NCI-H82 treated with DMSO at 0.1 percent for 48 hours (cell line): Measurements from ENCODE around the gene DRC1.

Source experiments
- DNase-seq: peaks from one replicate; lab custom pipeline; 2025; ENCODE audit not compliant: unreplicated experiment; lab: John Stamatoyannopoulos, UW

DRC1 gene

GRCh38 chr2:26489213-26489850 is 87.6 kb downstream of the DRC1 start:
- no peak for DNase-seq

- DNase-seq = no peak
These were observed 89.9 kb downstream of the DRC1 start for GRCh38 chr2:26491563-26492167.

DNA sequence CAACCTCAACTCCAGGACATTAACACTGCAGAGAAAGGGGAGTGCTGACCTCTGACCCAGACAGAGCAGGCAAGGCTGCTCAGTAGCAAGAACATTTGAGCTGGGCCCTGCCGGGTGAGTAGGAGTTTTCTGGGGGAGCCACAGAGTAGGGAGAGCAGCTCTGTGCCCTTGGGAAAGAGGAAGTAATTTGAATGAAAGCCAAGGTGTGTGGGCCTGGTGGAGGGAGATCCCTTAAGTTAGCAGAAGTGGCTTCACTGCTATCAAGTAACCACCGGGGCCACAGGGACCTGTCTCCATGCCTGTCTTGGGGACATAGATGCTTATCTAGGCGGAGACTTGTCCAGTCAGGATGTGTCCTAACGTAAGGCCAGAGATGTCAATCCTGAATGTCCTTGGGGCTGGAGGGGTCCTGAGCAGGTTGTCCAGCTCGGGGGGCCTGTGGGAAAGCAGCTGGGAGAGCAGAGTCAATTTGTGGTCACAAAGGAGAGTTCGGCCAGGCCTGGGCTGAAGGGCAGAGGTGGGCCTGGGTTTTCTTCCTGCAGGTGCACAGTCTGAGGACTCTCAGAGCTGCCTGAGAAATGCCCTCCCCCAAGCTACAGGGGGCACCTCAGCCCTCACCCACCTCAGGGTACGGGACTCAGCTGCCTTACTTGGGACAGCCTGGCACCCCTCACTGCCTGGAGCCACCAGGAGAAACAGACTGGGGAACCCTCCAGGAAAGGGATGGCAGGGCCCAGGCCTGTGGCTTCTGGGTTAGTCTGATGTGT is 91.2 kb downstream of the DRC1 start:
- no peak for DNase-seq

- DNase-seq = no peak
These were observed 91.8 kb downstream of the DRC1 start for GRCh38 chr2:26493566-26493965.

DNA sequence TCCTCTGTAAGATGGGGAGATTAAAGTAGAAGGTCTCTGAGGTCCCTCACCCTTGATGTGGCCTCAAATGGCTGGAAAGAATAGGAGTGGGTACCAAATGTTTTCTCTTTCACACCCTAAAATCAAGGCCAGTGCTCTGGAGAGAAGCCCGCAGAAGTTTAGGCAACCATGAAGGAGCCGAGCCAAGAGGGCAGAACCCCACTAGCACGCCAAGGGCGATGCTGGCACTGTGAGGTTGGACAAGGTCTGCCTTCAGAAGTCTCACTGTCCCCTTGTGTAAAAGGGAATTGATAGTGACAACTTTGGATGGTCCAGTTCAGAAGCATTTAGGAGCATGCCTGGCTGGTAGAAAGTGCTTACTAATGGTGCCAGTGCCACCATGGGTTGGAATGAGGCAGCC is 92.5 kb downstream of the DRC1 start:
- DNase-seq = no peak

- no peak for DNase-seq
These were observed 93.2 kb downstream of the DRC1 start for GRCh38 chr2:26494891-26495290.

DNA sequence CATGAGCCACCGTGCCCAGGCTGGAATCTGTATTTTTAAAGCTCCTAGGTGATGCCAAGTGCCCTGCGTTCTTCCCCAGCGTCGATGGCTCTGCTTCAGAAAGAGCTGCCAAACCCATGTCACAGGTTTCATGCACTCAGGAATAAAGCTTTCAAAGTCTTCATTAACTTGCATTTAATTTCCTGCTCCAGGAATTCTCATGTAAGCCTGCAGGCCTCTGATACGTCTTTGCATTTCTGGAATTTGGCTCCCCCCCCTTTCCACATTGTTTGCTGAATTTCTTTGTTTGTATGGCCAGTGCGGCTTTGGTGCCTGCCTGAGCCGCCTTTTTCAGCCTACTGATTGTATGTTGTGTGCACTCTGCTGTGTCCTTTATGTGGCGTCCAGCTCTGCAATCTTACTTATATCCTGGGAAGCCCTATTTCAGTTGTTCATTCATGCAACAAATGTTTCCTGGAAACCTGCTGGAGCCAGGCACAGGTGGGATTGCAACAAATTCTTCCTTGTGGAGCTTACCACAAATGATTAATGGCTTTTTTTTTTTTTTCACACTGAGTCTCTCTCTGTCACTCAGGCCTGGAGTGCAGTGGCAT is 94.1 kb downstream of the DRC1 start:
- no peak for DNase-seq

GRCh38 chr2:26500406-26500805 is 98.7 kb downstream of the DRC1 start:
- no peak for DNase-seq

GRCh38 chr2:26503231-26503880 is 101.6 kb downstream of the DRC1 start:
- peak; percentile 75 for DNase-seq

- DNase-seq = no peak
These were observed 102.3 kb downstream of the DRC1 start for GRCh38 chr2:26504002-26504401.

- no peak for DNase-seq
These were observed 104.6 kb downstream of the DRC1 start for GRCh38 chr2:26506279-26506678.
